Endothelial cell of umbilical vein (primary cell): Measurements from ENCODE around the gene IGF2R. TPM values are rescaled to one million over a fixed set of nuclear protein-coding genes. Genes with fewer than 3 reads are reported as not detected.
"Not testable (repeated sequence)": the region's sequence is repeated elsewhere in the genome, so short reads cannot be mapped to it uniquely, and the experiment has no call there.

Experiments used
- BruUV-seq: library from RNA; stranded (reverse); fragments of 400-500 nt; replicated peaks from 2 replicates; lab custom pipeline; 2021; lab: Mats Ljungman, UMichigan
- CTCF ChIA-PET: fragments of 300-600, 350-600 bp; sonication (Branson Sonifier 250); formaldehyde crosslinking; loops from one replicate; lab custom pipeline; 2021; ENCODE audit warnings: antibody characterized with exemption, inconsistent platforms; lab: Charles Lee
- POLR2A ChIA-PET: fragments of 300-600, 350-600 bp; sonication (Branson Sonifier 250); formaldehyde crosslinking; loops from one replicate; lab custom pipeline; 2021; ENCODE audit warnings: antibody characterized with exemption, inconsistent platforms; lab: Charles Lee
- DNase-seq: peaks from one replicate; pipeline ENCODE4 v3.0.0-alpha.2; 2011; ENCODE audit warnings: low read depth, low spot score
- FAIRE-seq: peaks from 2 replicates; lab custom pipeline; 2011; peaks lifted over from hg19 to GRCh38; lab: Jason Lieb, UNC
- H2AFZ ChIP-seq: 2 replicates; pipeline ENCODE4 v1.6.0; 2012; ENCODE audit warnings: low read depth, low read length, control low read depth, inconsistent platforms
- H3K27ac ChIP-seq: 2 replicates; pipeline ENCODE4 v1.5.1; 2011; ENCODE audit warnings: low read depth, mild to moderate bottlenecking, control low read depth, low read length, moderate library complexity; ENCODE audit not compliant: insufficient read depth
- H3K27me3 ChIP-seq, 2 experiments: 2 replicates each; pipeline versions ENCODE4 v1.6.0 to v1.6.1; 2011; ENCODE audit warnings: low read length in 2 of 2, mixed read lengths in 1 of 2; ENCODE audit not compliant: control insufficient read depth in 2 of 2, insufficient read depth in 2 of 2
- H3K36me3 ChIP-seq, 2 experiments: 2 replicates in 1 of 2; 3 replicates in 1 of 2; pipeline ENCODE4 v1.5.1; 2011; ENCODE audit warnings: low read length in 2 of 2, mild to moderate bottlenecking in 1 of 2, moderate library complexity in 1 of 2; ENCODE audit not compliant: control insufficient read depth in 2 of 2, insufficient read depth in 2 of 2; ENCODE audit errors: extremely low read depth in 1 of 2
- H3K4me1 ChIP-seq: 3 replicates; pipeline ENCODE4 v1.5.1; 2011; ENCODE audit warnings: mild to moderate bottlenecking, low read length; ENCODE audit not compliant: control insufficient read depth, insufficient read depth; ENCODE audit errors: extremely low read depth
- H3K4me2 ChIP-seq: 2 replicates; pipeline ENCODE4 v1.6.1; 2011; ENCODE audit warnings: low read length, control low read depth, mixed read lengths; ENCODE audit not compliant: insufficient read depth
- H3K4me3 ChIP-seq, 3 experiments: fragments of 200-600 bp in 1 of 3; sonication (generic), shearing (Covaris generic) in 1 of 3; replicated peaks in 1 of 3; 2 replicates each; pipeline ENCODE4 v1.5.1; 2011 to 2016; ENCODE audit warnings: control low read depth in 3 of 3, low read length in 3 of 3, mild to moderate bottlenecking in 2 of 3, inconsistent platforms in 1 of 3, low read depth in 1 of 3, moderate library complexity in 1 of 3; ENCODE audit not compliant: insufficient read depth in 1 of 3
- H3K79me2 ChIP-seq: 2 replicates; pipeline ENCODE4 v1.6.0; 2012; ENCODE audit warnings: low read length, inconsistent platforms; ENCODE audit not compliant: control insufficient read depth, insufficient read depth
- H3K9ac ChIP-seq: replicated peaks from 2 replicates; pipeline ENCODE3; 2011; ENCODE audit warnings: low read length, control low read depth; ENCODE audit not compliant: insufficient read depth; ENCODE audit errors: extremely low read depth
- H3K9me1 ChIP-seq: replicated peaks from 3 replicates; pipeline ENCODE4 v1.6.0; 2011; ENCODE audit warnings: mild to moderate bottlenecking, low read length; ENCODE audit not compliant: control insufficient read depth, insufficient read depth; ENCODE audit errors: extremely low read depth
- H3K9me3 ChIP-seq: replicated peaks from 2 replicates; pipeline ENCODE4 v1.5.1; 2012; ENCODE audit warnings: low read length, inconsistent platforms; ENCODE audit not compliant: control insufficient read depth, insufficient read depth
- H4K20me1 ChIP-seq: replicated peaks from 2 replicates; pipeline ENCODE3; 2011; ENCODE audit warnings: mild to moderate bottlenecking, low read length; ENCODE audit not compliant: control insufficient read depth, insufficient read depth; ENCODE audit errors: extremely low read depth
- CTCF ChIP-seq, 2 donors: IDR thresholded peaks; 1 replicate in 1 of 2; 2 replicates in 1 of 2; pipeline ENCODE4 v1.5.1; 2011; ENCODE audit warnings: low read length in 2 of 2, mild to moderate bottlenecking in 2 of 2, moderate library complexity in 2 of 2, control low read depth in 1 of 2, inconsistent platforms in 1 of 2, low read depth in 1 of 2; ENCODE audit not compliant: insufficient read depth in 1 of 2; ENCODE audit errors: extremely low read depth in 1 of 2
- EZH2 ChIP-seq: IDR thresholded peaks from 2 replicates; pipeline ENCODE4 v1.6.1; 2012; ENCODE audit warnings: borderline replicate concordance, low read depth, mild to moderate bottlenecking, moderate library complexity, low read length, inconsistent platforms; ENCODE audit not compliant: severe bottlenecking
- FOS ChIP-seq: IDR thresholded peaks from 2 replicates; pipeline ENCODE4 v1.6.1; 2011; ENCODE audit warnings: mild to moderate bottlenecking, low read length, moderate library complexity, borderline replicate concordance; ENCODE audit not compliant: insufficient read depth
- GATA2 ChIP-seq: IDR thresholded peaks from 2 replicates; pipeline ENCODE4 v1.7.0; 2011; ENCODE audit warnings: low read depth, mild to moderate bottlenecking, moderate library complexity, mixed read lengths, low read length; ENCODE audit not compliant: insufficient read length, insufficient read depth
- JUN ChIP-seq: IDR thresholded peaks from 2 replicates; pipeline ENCODE4 v1.6.1; 2011; ENCODE audit warnings: borderline replicate concordance, low read depth; ENCODE audit not compliant: insufficient read length, insufficient read depth
- MYC ChIP-seq: IDR thresholded peaks from one replicate; pipeline ENCODE4 v1.6.1; 2011; ENCODE audit warnings: mild to moderate bottlenecking, low read depth, low read length
- POLR2A ChIP-seq: IDR thresholded peaks from 2 replicates; pipeline ENCODE4 v1.6.1; 2012; ENCODE audit warnings: low read depth, mild to moderate bottlenecking, control low read depth, low read length
- POLR2AphosphoS5 ChIP-seq: IDR thresholded peaks from 2 replicates; pipeline ENCODE4 v1.6.1; 2012; ENCODE audit warnings: low read depth, mild to moderate bottlenecking, control low read depth, low read length, moderate library complexity; ENCODE audit not compliant: insufficient read depth
- dilution Hi-C: fragments of 300-500 bp; cut with MboI; formaldehyde crosslinking; loops from one replicate; pipeline ENCODE4 v1.15.0; 2019; ENCODE audit warnings: low sequenced_read_pairs; ENCODE audit not compliant: extremely low pct_ligation_motif_present
- intact Hi-C: fragments of 100-400 bp; cut with micrococcal nuclease; formaldehyde crosslinking; loops from one replicate; pipeline ENCODE4 v1.10.0; 2022
- polyA plus RNA-seq, 4 experiments: library from polyadenylated mRNA; depleted of rRNA in 3 of 4; stranded (reverse) in 3 of 4; unstranded in 1 of 4; fragments of >200 nt; gene quantifications; 2 replicates each; pipeline versions ENCODE4 v1.2.1 to v1.2.3, GENCODE V29; 2011 to 2012; ENCODE audit warnings: missing spikeins in 1 of 4
- total RNA-seq: library from RNA; stranded (reverse); gene quantifications from 2 replicates; pipeline ENCODE4 v1.2.3, GENCODE V29; 2021
- TF ChIP-seq, protein P1 (sequence below): IDR thresholded peaks from 2 replicates; pipeline ENCODE4 v1.6.1; 2011; ENCODE audit not compliant: insufficient read depth, insufficient read length

IGF2R gene
- total and polyA plus RNA-seq, 2 donors (not counting 3 experiments of a cell fraction or from before 2014, with no cell fraction given), result 16.3 to 60.2 TPM

GRCh38 chr6:160124605-160125004 is 155.7 kb downstream of the IGF2R start:
- DNase-seq (no peak), FAIRE-seq (no peak)
- no peaks in the 10 kb centered on the region for H3K27me3 ChIP-seq
- BruUV-seq, result no TSS peak
- H3K9me3 ChIP-seq, result no peaks in the 10 kb centered on the region
- dilution Hi-C loops, result no loop called here
- no peak overlapping the region for H3K4me2 ChIP-seq
- H3K79me2 ChIP-seq, result no peaks in the 10 kb centered on the region
- CTCF ChIA-PET, result no interaction called here
- H3K4me1 ChIP-seq, result no peaks in the 10 kb centered on the region
- intact Hi-C loops, result no loop called here
- no peaks in the 10 kb centered on the region for H4K20me1 ChIP-seq
- POLR2A ChIA-PET, result no interaction called here
- H3K4me3 ChIP-seq, result no peak overlapping the region
- no peaks in the 10 kb centered on the region for H3K9me1 ChIP-seq
- H3K9ac ChIP-seq, result no peak overlapping the region
- no peak overlapping the region for H3K27ac ChIP-seq
- H2AFZ ChIP-seq, result no peak overlapping the region
- no peaks in the 10 kb centered on the region for H3K36me3 ChIP-seq
- TF ChIP-seq POLR2AphosphoS5, result no peak
- TF ChIP-seq, protein P1, sequence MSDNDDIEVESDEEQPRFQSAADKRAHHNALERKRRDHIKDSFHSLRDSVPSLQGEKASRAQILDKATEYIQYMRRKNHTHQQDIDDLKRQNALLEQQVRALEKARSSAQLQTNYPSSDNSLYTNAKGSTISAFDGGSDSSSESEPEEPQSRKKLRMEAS, result no peak
- TF ChIP-seq FOS, result no peak
- TF ChIP-seq MYC, result no peak
- no peak for TF ChIP-seq GATA2
- no peak for TF ChIP-seq JUN
- TF ChIP-seq POLR2A, result no peak
- TF ChIP-seq CTCF (IDR thresholded peaks at IDR 0.05; ENCODE audit: extremely low read depth in 1 of 2, insufficient read depth in 1 of 2, low read depth in 1 of 2, low read length in 2 of 2), result no peak
- TF ChIP-seq EZH2, result no peak

DNA sequence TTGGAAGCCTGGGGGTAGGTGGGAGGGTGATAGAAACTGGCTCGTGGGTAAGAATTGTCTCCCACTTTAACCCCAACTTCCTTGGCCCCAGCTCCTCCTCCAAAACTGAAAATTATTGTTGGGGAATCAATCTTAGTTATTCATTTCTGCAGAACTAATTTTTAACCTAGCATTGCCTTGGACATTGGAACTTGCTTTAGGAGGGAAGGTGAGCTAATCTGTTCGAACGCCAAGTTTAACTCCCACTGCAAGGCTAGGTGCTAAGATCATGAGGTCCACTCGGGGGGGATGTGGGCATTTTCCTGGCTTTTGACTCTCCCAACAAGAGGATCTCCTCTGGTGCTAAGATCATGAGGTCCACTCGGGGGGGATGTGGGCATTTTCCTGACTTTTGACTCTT is 156.2 kb downstream of the IGF2R start:
- CTCF ChIA-PET, result not testable (repeated sequence)

More for the DNA sequence above, 156.2 kb downstream of the IGF2R start:
- H3K9ac ChIP-seq, BruUV-seq, H3K27me3 ChIP-seq, DNase-seq, FAIRE-seq, H3K9me3 ChIP-seq, H3K4me3 ChIP-seq, H3K4me1 ChIP-seq, H3K9me1 ChIP-seq, intact Hi-C loops, dilution Hi-C loops, H3K36me3 ChIP-seq, H3K79me2 ChIP-seq, POLR2A ChIA-PET, H3K27ac ChIP-seq, H4K20me1 ChIP-seq, H2AFZ ChIP-seq, H3K4me2 ChIP-seq: not testable (repeated sequence)
